ENCODE data around the gene EFNB2.

The EFNB2 gene

DNA sequence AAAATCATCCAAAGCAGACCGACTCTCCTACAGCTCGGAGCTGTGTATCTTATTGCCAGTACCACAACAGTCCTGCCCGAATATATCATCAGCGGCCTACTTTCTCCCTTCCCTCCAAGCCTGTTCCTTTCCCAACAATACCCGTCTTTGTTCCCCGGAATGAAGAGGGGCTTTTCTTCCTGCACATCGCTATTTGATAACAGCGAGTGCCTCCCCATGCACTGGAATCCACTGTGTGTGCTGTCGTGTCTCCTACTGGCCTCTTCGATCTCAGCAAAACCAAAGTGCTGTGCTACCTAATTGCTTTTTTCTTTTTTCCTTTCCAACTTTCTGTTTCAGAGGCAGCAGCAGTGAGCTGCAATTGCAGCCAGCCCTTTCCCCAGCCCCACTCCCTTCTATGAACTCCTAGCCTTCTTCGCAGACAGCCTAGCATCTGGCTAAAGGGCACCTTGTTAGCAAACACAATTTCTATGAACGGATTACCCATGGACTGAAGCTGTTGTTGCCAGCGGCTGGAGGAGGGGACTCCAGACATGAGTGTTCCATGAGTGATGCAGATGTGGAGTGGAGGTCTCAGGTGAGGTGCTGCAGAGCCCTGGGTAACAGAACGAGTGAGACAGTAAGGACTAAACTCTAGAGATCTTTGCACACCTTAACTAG is 43.4 kb downstream of the EFNB2 start:
- H3K27me3 ChIP-seq (ENCODE audit: insufficient read depth, low read depth, severe bottlenecking), result no peaks in the 10 kb centered on the region
- H3K27ac ChIP-seq, result no peak overlapping the region
- TF ChIP-seq CTCF (IDR thresholded peaks at IDR 0.05; ENCODE audit: low read depth, low read length), result no peak
- H3K36me3 ChIP-seq, result peaks cover 6% of the 10 kb centered on the region; the same call in 1 of the 2 replicates
- H3K9me3 ChIP-seq (ENCODE audit: severe bottlenecking), result no peaks in the 10 kb centered on the region
- DNase-seq, result no peak
- H3K4me3 ChIP-seq (ENCODE audit: low read depth, low read length), result no peak overlapping the region

DNA sequence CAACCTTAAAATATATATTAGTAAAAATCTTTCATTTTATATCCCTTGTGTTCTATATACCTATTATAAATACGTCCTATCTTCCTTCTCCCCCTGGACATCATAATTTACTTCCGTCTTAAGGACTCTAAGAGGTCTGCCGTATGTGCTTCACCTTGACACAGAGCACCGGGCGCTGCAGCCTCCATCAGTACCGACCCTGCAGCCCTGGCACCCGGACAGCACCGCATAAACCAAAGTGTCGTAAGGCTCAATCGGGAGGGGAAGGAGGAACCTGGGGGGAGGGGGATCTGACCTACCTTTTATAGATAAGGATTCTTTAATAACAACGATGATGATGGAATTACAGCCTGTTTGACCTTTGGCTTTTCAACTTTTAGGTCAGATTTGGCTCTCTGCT is 44.0 kb downstream of the EFNB2 start:
- no peak for TF ChIP-seq CTCF (IDR thresholded peaks at IDR 0.05; ENCODE audit: low read depth, low read length)
- Histone ChIP-seq H3K27me3 (ENCODE audit: insufficient read depth, low read depth, severe bottlenecking) (no peaks in the 10 kb centered on the region), H3K9me3 (ENCODE audit: severe bottlenecking) (no peaks in the 10 kb centered on the region), H3K4me3 (ENCODE audit: low read depth, low read length) (no peak overlapping the region), H3K27ac (no peak overlapping the region), H3K36me3 (peaks cover 6% of the 10 kb centered on the region; the same call in 1 of the 2 replicates)
- DNase-seq, result no peak

GRCh38 chr13:106490569-106491321 is 44.7 kb downstream of the EFNB2 start:
- Histone ChIP-seq H3K27me3 (ENCODE audit: insufficient read depth, low read depth, severe bottlenecking) (no peaks in the 10 kb centered on the region), H3K27ac (no peak overlapping the region), H3K36me3 (peaks cover 6% of the 10 kb centered on the region; the same call in 1 of the 2 replicates), H3K4me3 (ENCODE audit: low read depth, low read length) (no peak overlapping the region), H3K9me3 (ENCODE audit: severe bottlenecking) (no peaks in the 10 kb centered on the region)
- no peak for TF ChIP-seq CTCF (IDR thresholded peaks at IDR 0.05; ENCODE audit: low read depth, low read length)
- no peak for DNase-seq

DNA sequence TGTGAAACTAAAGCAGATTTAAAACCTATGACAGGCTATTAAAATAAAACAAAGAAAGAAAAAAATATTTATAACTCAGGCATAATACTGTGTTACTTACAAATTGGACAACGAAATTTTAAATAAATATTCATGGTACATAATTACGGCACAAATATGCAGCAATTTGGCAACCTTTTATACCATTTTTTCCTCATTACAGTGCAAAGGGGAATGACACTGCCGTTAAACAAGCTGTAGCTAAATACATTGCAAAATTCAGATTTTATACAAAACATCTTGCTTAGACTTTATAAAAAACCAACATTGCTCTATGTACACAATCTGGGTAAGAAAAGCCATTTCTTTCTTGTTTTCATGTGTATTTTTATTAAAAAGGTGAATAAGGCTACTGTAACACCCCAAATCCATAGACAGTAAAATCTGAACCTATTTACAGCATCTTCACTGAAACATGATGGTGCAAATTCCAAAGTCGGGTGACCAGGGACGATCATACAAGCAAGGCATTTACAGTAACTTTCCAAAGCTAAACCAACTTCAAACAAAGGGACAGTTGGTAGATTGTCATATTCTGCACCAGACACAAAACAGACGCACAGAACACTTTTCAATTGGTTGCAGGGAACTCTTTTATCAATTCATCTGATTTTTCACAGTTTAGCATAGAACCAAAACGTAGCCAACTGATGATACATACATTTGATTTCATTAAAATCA is 45.5 kb downstream of the EFNB2 start:
- Histone ChIP-seq H3K36me3 (peaks cover 6% of the 10 kb centered on the region; the same call in 1 of the 2 replicates), H3K4me3 (ENCODE audit: low read depth, low read length) (no peak overlapping the region), H3K27me3 (ENCODE audit: insufficient read depth, low read depth, severe bottlenecking) (no peaks in the 10 kb centered on the region), H3K27ac (no peak overlapping the region), H3K9me3 (ENCODE audit: severe bottlenecking) (no peaks in the 10 kb centered on the region)
- TF ChIP-seq CTCF (IDR thresholded peaks at IDR 0.05; ENCODE audit: low read depth, low read length), result no peak
- DNase-seq, result no peak

GRCh38 chr13:106488686-106489085 is 46.8 kb downstream of the EFNB2 start:
- H3K27ac ChIP-seq, result no peak overlapping the region
- H3K4me3 ChIP-seq (ENCODE audit: low read depth, low read length), result no peak overlapping the region
- H3K36me3 ChIP-seq, result peaks cover 6% of the 10 kb centered on the region; the same call in 1 of the 2 replicates
- TF ChIP-seq CTCF (IDR thresholded peaks at IDR 0.05; ENCODE audit: low read depth, low read length), result no peak
- H3K9me3 ChIP-seq (ENCODE audit: severe bottlenecking), result no peaks in the 10 kb centered on the region
- no peaks in the 10 kb centered on the region for H3K27me3 ChIP-seq (ENCODE audit: insufficient read depth, low read depth, severe bottlenecking)
- no peak for DNase-seq
